ENCODE data around the gene DUSP1.

Gene DUSP1

DNA sequence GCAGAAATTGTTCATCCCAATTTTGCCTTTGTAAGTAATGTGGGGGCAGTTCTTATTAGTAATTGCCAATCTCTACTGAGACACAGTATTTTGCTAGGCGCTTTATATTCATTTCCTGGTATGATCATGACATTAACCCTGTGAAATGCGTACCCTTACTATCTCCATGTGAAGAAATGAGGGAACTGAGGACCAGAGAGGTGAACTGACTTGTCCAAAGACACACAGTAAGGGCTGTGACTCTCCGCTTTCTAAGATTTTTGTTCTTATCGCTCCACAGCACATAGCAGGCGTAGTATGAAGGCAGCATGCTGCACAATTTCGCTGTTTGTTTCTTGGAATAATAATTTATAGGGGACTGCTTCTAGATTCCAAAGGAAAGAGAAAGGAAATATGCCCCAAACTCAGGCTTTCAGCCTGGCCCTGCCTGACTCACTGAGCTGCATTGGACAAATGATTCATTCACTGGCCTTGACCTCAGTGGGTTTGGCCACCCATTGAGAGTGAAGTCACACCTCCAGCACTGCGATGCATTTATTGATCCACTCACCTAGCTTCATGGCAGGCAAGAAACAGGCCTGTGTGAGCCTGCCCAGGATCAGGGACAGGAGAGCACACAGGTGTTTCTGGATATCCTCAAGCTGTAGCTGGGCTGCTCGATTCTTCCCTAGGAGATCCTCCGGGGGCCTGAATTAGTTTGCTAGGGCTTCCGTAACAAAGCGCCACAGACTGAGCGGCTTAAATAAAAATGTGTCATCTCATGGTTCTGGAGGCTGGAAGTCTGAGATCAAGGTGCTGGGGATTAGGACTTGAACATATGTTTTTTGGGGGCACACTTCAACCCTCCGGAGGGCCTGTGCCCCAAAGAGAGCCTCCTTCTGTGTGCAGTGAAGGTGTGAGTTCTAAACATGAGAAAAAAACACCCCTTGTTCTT, 7.2 kb upstream of the DUSP1 start:
- DNase-seq (ENCODE audit: low read depth): no peak

DNA sequence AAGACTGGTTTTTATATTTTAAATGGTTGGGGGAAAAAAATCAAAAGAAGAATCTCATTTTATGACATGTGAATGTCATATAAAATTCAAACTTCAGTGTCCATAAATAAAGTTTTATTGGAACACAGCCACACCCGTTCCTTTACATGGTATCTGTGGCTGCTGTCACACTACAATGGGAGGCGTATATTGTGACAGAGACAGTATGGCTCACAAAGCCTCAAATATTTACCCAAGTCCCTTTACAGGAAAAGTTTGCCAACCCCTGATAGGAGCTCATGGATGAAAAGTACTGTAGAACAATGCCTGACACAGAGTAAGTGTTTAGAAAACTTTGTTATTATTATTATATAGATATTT, 5.2 kb upstream of the DUSP1 start:
- DNase-seq (ENCODE audit: low read depth): no peak

DNA sequence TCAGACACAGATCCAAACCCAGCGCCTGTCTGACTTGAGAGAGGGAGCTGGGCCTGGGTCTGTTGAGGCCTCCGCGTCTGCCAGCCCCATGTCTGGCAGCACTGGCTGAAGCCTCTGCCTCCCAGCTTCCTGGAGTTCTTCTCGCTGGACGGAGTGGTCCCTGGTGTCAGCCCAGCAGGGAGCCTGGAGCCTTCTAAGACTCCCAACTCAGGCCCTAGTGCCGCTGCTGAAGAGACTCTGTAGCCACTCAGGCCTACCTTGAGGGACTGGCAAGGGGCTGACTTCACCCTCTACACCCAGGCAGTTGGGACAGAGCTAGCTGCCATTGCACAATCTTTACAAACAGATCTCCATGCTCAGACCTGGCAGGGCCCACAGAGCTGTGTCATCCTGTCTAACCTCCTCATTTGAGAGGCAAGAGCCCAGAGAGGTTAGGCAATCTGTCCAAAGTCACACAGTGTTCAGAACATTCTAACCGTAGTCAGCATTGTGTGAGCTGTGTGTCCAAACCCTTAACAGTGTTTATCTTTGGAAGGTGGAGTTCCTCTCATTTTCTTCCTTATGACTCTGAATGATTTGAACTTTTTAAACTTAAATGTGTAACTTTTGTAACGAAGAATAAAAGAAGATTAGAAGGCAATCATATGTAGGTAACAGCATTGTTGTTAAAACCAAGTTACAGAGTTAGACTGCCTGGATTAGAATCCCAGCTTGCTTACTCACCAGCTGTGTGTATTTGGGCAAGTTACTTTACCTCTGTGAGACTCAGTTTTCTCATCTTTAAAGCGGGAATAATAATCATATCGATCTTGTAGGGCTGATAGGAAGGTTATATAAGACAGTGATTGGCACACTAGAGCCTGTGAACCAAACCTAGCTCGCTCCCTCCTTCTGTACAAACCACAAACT, 4.6 kb upstream of the DUSP1 start:
- no peak for DNase-seq (ENCODE audit: low read depth)

DNA sequence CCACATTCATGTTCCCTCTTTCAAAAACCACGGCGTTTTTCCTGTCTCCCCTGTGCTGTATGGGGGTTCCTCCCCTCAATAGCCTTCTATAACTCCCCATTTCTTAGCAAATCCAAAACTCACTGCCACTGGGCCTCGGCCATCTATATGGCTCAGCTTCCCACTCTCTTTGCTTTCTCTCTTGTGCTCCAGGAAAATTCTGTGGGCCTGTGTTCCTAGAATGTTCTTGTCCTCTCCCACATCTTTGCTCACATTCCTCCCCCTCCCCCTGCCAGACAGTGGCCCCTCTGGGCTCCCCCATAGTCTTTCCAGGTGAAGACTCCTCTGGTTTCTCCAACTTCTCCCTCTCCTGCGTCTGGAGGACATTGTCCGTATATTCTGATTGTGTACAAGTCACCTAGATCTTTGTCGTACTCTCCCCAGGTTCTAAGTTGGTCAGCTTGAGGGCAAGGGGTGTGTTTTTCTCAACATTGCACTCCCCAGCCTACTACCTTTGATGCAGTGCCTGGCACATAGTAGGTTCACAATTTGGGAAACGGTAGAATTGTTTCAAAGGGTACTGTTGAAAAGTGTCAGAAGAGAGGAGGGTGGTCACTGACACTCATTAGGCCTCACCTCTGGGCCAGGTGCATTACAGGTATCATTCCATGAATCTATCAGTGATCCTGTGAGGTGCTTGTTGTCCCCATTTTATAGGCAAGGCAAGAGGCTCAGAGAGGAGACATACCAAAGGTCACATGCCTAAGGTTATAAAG, 3.7 kb upstream of the DUSP1 start:
- DNase-seq (ENCODE audit: low read depth): no peak

DNA sequence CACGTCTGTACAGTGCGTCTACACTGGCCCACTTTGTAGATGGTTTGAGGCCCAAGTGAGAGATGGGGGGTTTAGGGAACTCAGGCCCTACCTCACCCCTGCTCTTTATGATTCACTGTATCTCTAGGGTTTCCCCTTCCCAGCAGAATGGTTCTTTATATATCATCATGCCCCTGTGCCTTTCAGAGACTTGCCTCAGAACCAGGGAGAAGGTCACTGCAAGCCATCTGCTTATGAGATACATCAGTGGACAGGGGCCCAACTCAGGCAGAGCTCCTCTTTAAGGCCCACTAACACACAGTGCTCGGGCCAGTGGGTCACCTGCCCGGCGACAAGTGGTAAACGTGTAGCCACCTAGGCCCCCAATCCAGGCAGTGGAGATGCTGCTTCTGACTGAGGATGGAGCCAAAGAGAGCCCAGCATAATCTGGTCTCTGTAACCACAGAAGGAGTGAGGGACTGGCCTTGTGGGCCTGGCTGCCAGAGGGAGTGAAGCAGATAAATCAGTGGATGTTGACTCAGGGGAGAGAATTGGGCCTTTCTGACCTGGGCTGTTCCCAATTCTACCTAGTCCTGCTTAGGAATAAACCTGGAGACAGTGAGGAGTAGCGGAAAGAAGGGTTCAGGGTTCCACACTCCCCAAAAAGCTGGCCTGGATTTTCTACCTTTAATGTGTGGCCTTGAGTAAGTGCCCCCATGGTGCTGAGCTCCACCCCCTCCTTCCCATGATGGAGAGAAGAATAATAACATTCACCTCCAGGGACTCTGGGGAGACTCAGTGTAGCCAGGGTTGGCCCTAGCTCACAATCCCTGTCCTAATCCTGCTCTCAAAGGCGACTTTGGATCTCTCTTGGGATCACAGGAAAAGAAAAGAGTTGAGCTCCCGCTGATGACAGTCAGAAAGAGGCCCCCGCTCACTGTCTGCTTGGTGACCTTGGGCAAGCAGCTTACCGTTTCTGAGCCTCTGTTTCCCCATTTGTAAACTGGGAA, 2.8 kb upstream of the DUSP1 start:
- no peak for DNase-seq (ENCODE audit: low read depth)

DNA sequence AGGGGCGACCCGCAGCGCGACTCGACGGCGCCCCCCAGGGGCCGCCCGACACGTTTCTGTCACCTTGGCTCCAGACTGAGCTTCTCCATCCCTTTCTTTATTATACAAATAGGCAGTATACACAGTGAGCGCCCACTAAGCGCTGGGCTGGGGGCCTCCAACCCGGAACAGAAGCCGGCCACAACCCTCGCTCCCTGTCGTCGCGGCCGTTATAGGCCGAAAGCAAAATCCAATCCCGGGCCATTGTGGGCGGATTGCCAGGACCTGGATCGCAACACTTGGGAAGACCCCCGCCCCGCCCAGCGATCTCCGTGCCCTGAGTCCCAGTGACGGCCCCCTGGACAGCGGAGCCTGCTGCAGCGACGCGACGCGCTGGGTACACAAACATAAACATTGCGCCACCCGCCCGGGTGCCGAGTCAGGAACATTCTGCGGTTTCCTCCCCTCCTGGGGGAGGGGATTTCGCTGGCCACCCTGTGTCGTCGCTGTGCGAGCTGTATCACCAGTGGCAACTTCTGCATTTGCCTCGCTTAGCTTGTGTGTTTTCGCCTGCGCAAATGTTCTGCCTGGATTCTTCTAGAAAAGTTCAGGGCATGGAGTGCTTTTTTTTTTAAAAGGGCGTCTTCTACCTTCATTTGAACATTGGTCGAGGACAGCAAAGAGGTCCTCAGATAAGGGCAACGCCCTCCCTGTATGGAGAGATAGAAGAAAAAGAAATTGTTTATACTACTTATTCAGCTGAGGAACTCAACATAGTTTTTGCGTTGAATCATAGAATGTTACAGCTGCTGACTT, 1.3 kb upstream of the DUSP1 start:
- DNase-seq (ENCODE audit: low read depth): peak; percentile 73

DNA sequence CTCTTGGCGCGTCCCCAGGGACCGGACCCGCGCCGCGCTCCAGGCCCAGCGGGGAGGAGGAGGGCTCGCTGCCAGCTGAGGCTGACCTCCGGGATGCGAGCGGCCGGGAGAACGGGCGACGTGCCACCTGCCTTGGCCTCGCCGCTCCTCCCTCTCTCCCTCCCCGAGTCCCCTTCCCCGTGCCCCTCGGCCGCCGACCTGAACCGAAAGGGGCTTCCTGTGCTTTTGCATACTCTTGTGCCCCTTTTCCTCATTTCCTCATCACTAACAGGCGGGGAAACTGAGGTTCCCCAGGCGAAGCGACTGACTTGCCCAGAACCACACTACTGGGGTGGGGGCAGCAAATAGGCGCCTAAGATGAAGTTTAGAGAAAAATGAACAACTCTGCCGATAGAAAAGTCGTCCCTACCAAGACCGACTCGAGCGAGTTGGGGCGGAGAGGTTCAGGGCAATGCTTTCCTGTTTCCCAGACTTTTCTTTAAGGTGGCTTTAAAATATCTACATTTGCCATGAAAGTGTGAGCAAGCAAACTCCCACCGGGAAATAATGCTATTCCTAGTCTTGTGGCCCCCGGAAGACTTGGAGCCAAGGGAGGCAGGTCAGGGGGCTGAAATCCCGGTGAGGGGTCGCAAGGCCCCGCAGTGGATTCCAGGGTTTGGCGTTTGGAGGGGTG, 580 bp upstream of the DUSP1 start:
- no peak for DNase-seq (ENCODE audit: low read depth)

DNA sequence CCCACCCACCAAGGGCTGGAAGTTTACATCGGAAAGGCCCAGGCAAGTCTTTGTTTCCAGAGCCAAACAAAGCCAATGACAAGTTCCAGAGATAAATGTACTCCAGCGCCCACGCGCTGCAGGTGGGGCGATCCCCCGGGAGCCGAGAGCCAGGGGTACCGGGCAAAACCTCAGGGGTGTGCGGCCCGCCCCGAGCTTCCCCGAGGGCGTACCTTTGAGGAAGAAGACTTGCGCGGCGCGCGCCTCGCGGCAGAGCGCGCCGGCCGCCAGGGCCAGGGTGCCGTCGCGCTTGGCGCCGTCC, 671 bp downstream of the DUSP1 start:
- DNase-seq (ENCODE audit: low read depth): no peak

DNA sequence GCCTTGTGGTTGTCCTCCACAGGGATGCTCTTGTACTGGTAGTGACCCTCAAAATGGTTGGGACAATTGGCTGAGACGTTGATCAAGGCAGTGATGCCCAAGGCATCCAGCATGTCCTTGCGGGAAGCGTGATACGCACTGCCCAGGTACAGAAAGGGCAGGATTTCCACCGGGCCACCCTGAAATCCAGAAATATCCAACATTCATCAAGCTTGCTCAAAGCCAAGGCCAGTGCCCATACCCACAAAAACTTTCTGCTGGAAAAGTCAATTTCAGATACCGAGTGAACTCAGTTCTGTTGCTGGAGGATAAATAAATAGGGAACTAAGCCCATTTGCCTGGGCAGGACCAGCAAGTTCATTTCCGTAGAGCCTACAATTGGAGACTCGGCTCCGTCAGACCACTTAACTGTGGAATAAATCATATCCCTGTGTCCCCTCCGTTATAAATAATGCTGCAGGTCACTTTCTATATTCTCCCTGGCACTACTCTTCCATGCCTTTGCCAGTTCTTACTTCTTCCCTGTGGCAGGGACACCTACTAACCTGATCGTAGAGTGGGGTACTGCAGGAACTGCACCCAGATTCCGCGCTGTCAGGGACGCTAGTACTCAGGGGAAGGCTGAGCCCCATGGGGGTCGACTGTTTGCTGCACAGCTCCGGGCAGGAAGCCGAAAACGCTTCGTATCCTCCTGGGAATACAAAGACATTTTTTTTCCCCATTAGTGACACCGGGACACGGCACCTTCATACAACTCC, 1.2 kb downstream of the DUSP1 start:
- DNase-seq (ENCODE audit: low read depth): no peak

DNA sequence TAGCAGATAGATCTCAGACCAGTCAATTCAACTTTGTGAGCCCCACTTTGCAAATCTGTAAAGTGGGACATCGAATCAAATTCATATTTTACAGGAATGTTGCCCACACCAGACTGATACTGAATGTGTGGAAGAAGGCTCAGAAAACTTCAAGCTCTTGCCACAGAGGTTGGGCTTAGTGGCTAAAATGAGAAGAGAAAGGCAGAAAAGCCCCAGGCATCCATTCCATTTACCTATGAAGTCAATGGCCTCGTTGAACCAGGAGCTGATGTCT, 1.7 kb downstream of the DUSP1 start:
- no peak for DNase-seq (ENCODE audit: low read depth)

DNA sequence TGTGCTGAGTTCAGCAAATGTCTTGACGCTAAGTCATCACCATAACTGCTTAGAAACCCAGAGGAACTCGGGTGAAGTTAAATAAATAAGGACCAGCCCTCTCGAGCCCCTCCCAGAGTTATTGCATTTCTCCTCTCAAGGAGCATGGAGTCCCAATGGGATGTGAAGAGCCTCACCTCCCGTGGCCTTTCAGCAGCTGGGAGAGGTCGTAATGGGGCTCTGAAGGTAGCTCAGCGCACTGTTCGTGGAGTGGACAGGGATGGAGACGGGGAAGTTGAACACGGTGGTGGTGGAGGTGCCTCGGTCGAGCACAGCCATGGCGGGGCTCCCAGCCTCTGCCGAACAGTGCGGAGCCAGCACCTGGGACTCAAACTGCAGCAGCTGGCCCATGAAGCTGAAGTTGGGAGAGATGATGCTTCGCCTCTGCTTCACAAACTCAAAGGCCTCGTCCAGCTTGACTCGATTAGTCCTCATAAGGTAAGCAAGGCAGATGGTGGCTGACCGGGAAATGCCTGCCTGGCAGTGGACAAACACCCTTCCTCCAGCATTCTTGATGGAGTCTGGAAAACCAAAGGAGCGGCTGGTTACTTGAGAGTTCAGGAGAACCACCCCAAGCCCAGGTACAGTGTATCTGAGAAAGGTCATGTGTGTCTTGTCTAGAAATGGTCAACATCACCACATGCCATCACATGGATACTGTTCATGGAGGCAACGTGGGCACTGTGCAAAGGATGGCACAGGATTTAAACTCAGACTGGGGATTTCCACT, 2.2 kb downstream of the DUSP1 start:
- no peak for DNase-seq (ENCODE audit: low read depth)

DNA sequence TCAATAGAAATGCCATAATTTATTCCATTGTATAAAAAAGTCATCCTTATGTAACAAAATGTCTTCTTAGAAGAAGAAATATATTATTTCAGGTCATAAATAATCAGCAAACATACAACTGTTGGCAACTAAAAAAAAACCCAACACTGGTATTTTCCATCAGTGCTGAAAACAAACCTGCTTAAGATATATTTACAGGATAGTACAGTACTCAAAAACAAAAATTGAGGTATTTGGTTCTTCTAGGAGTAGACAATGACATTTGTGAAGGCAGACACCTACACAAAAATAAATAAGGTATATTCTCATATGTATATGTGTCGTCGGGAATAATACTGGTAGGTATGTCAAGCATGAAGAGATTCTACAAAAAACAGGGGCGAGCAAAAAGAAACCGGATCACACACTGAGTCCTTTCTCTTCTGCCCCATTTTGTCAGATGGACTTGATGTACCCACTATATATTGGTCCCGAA, 2.9 kb downstream of the DUSP1 start:
- DNase-seq (ENCODE audit: low read depth): no peak

DNA sequence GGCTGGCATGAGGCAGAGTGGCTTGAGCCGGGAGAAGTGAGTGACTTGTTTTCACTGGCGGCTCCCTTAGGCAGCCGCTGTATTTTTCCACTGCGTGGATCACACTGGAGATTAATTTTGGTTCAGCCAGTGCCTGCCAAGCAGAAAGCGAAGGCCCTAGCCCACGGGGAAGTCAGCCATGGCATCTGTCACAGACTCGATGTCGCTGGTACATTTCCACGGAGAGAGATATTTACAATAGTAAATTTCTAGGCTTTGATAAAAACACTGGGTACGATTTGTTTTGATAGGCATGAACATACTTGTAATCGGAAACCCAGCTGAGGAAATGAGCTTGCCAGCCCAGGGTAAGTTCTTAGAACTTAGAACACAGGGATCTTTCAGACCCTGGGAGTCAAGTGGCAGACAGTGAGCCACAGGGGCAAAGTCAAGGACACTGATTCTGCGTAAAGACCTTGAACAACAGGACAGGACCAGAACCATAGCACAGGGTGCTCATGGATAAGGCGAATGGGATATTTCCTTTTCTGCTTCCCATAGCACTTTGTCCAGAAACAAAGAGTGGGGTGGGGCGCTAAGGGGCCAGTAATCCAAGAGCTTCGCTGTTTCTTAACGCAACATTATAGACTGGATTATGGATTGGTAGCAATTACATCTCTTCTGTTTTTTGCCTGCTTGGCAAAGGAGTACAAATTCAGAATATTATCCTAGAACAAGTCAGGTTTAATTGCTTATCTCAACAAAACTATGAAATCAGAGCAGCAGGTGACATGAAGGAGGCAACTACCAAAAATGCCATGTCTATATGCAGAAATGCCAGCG, 4.5 kb downstream of the DUSP1 start:
- no peak for DNase-seq (ENCODE audit: low read depth)

DNA sequence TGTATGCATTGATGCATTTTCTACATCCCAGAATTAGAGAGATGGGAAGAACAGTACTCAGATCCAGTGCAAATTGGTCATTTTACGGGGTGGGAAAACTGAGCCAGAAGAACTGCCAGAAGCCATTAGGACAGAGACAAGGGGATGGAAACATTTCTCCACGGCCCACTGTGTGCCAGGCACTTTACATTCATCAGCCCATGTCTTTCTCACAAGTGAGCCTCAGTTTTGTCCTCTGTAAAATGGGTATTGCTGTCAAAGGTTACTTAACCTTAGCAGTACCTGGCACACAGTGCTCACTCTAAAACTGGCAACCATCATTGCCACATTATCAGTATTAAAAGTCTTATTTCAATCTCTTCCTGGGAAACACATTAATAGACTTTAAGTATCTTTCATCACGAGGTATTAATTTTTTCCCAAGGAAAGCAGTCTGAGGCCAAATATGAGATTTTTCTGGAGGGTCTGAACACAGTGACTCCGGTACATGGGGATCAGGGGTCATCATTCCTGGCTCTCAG, 5.2 kb downstream of the DUSP1 start:
- DNase-seq (ENCODE audit: low read depth): no peak

DNA sequence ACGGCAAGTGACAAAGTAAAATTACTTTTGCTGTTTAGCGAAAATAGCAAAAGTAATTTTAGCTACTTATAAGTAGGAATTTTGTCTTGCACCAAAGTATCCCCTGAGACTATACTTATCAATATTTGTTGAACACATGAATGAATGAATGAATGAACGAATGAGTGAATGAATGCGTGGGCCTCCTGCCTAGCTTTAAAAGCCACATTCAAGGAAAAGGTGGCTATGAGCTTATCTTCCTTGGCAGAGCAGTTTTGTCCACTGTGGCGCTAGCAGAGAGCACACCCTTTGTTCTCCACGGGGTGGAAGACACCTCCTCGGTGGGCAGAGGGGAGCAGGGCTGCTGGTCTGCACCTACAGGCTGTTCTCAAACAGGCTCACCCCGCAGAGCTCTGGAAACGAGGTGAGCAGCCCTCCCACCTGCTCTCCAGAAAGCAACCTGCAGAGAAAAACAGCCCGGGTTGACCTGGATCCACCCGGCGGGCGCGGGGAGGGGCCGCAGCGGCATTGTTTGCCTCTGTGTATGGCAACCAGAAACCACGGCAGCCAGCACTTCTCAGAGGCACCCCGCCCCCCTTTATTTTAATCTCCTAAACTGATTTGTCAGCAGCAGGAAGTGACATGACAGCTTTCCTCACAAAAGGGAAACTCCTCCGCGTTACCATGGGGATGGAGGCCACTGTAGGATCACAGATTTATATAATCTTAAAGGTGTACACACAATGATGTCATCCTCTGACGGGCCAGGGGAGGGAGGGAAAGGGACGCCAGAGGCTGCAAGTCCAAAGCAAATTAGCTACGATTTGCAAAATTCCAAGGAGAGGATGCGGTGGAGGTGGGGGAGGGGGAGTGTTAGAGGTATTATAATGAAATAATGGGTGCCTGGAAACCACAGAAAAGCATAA, 5.9 kb downstream of the DUSP1 start:
- peak; percentile 89 for DNase-seq (ENCODE audit: low read depth)

DNA sequence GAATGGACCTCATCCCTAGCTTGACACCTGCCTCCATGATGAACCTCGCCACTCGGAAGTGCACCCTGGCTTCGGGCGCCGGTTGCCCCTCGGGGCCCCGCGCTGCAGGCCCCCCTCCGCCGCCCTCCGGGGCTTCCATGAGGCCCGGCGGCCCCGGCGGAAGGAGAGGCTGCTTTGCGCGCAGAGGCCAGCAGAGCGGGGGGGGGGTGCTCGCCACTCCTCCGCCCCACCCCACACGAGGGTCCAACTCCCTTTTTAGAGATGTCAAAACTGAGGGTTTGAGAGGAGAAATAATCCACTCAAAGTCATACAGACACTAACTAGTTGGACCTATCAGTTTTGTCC, 7.9 kb downstream of the DUSP1 start:
- no peak for DNase-seq (ENCODE audit: low read depth)

All from activated T-cell treated with anti-CD3 and anti-CD28 coated beads for 1 hour (primary cell).